Measurements from ENCODE around the gene LOX. TPM values are rescaled to one million over a fixed set of nuclear protein-coding genes. Genes with fewer than 3 reads are reported as not detected.

The LOX gene
- total and polyA plus RNA-seq, 9 of the 15 experiments (the other 6 are each of a cell fraction or from before 2014, with no cell fraction given) = 0.06 to 0.09 TPM; not detected in 7

- TF ChIP-seq ZNF778 (CRISPR knock-in tag; IDR thresholded peaks at IDR 0.05) (no peak), SMARCB1 (IDR thresholded peaks at IDR 0.05; ENCODE audit: insufficient read length, low read depth) (no peak), STAT5A (IDR thresholded peaks at IDR 0.05; ENCODE audit: borderline replicate concordance, low read length) (peak; percentile 69), ZNF197 (CRISPR knock-in tag; IDR thresholded peaks at IDR 0.05; ENCODE audit: low read depth) (no peak), PATZ1 (CRISPR knock-in tag; IDR thresholded peaks at IDR 0.05; ENCODE audit: borderline replicate concordance) (no peak), CHAMP1 (IDR thresholded peaks at IDR 0.05) (peak; percentile 56; the same call in 1 of the 2 replicates), ZNF77 (CRISPR knock-in tag; IDR thresholded peaks at IDR 0.05) (no peak), SMC3 (conservative IDR thresholded peaks at IDR 0.05; ENCODE audit: insufficient read depth, low read depth, low read length) (no peak), HINFP (tag; conservative IDR thresholded peaks at IDR 0.05; ENCODE audit: low read depth) (no peak), ARNT (IDR thresholded peaks at IDR 0.05) (no peak), TCF15 (CRISPR knock-in tag; IDR thresholded peaks at IDR 0.05) (no peak), FOXA1 (IDR thresholded peaks at IDR 0.05; ENCODE audit: borderline replicate concordance) (no peak), FOXM1 (IDR thresholded peaks at IDR 0.05; ENCODE audit: low read depth) (no peak; the same call in none of the 2 replicates), FOXM1 (CRISPR knock-in tag; IDR thresholded peaks at IDR 0.05; ENCODE audit: low read depth) (no peak), ATF6 (CRISPR knock-in tag; IDR thresholded peaks at IDR 0.05) (no peak), MTA2 (IDR thresholded peaks at IDR 0.05; ENCODE audit: low read depth) (0 out of 2 replicates have a peak, but pooled peaks have one; percentile 23), CTBP1 (IDR thresholded peaks at IDR 0.05; ENCODE audit: borderline replicate concordance) (no peak), SOX6 (IDR thresholded peaks at IDR 0.05) (peak; percentile 17; the same call in 1 of the 2 replicates), PTRF (tag; IDR thresholded peaks at IDR 0.05) (no peak), ZNF184 (CRISPR knock-in tag; IDR thresholded peaks at IDR 0.05) (no peak)
Measured at GRCh38 chr5:122089096-122090013, 11.3 kb upstream of the LOX start (continued).

Data from K562 (cell line).